Heart left ventricle (tissue), 13 donors: Measurements from ENCODE around the gene DSCAM.

Source experiments
- POLR2A ChIP-seq, 2 donors: fragments of 450-650 bp; IDR thresholded peaks; one replicate each; pipeline ENCODE4 v1.6.1; 2017; ENCODE audit warnings: antibody characterized with exemption in 2 of 2, mild to moderate bottlenecking in 2 of 2, moderate library complexity in 2 of 2
- TF ChIP-seq, protein P1 (sequence below), 12 donors: fragments of 200-600 bp; sonication (generic) in 4 of 12; IDR thresholded peaks; one replicate each; pipeline versions ENCODE4 v1.5.0 to v1.8.0; 2018 to 2022; ENCODE audit warnings: antibody characterized with exemption in 12 of 12, mild to moderate bottlenecking in 5 of 12
- donor health status: ischemic (EF 13 %, LVEDD 7.1; RV severe dilation, severe dysfunction).
- donor health status: DM: no; HTN: yes; CAD: no.
- donor health status: DM: no; HTN: no; CAD: no.
- donor health status: ischemic (EF 25% LVEDD 6.9; RV normal size, moderate dysfunction).
- donor health status: ischemic (EF 25% LVEDD 5.7; RV mildly dilated, moderate dysfunction).
- donor health status: ischemic (EF 35%, LVEDD 5.7; RV mildly dilated, moderate dysfunction).
- donor health status: nonischemic (EF 11% LVEDD 7.7; RV severe dilation, severe dysfunction).
- donor health status: DM: yes; HTN: yes; CAD: no.
- donor health status: PGD.
- donor health status: ischemic (EF 29% LVEDD 5.4; RV normal size, mild dysfunction).
- donor health status: nonischemic (EF 23%, LVEDD 6.1; RV moderate dilation, normal function).

DNA sequence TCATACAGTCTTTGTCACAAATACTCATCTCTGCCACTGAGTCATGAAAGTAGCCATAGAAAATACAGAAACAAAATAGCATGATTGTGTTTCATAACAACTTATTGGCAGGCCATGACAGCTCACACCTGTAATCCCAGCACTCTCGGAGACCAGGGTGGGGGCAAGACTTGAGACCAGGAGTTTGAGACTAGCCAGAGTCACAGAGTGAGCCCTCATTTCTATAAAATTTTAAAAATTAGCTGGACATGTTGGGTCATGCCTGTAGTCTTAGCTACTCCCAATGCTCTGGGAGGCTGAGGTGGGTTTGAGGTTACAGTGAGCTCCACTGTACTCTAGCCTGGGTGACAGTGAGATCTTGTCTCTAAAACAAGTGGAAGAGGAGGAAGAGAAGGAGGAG, 568.6 kb downstream of the DSCAM start:
- TF ChIP-seq, protein P1, sequence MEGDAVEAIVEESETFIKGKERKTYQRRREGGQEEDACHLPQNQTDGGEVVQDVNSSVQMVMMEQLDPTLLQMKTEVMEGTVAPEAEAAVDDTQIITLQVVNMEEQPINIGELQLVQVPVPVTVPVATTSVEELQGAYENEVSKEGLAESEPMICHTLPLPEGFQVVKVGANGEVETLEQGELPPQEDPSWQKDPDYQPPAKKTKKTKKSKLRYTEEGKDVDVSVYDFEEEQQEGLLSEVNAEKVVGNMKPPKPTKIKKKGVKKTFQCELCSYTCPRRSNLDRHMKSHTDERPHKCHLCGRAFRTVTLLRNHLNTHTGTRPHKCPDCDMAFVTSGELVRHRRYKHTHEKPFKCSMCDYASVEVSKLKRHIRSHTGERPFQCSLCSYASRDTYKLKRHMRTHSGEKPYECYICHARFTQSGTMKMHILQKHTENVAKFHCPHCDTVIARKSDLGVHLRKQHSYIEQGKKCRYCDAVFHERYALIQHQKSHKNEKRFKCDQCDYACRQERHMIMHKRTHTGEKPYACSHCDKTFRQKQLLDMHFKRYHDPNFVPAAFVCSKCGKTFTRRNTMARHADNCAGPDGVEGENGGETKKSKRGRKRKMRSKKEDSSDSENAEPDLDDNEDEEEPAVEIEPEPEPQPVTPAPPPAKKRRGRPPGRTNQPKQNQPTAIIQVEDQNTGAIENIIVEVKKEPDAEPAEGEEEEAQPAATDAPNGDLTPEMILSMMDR (IDR thresholded peaks at IDR 0.05) = no peak
- no peak for TF ChIP-seq POLR2A (IDR thresholded peaks at IDR 0.05)
